HCEC 1CT (cell line): Measurements from ENCODE around the gene WSCD2.
A peak's percentile ranks its signal among the peaks of the same experiment; 100 is the strongest.

Experiments
- DNase-seq: peaks from one replicate; pipeline ENCODE4 v3.0.0-alpha.2; 2017

Gene WSCD2

DNA sequence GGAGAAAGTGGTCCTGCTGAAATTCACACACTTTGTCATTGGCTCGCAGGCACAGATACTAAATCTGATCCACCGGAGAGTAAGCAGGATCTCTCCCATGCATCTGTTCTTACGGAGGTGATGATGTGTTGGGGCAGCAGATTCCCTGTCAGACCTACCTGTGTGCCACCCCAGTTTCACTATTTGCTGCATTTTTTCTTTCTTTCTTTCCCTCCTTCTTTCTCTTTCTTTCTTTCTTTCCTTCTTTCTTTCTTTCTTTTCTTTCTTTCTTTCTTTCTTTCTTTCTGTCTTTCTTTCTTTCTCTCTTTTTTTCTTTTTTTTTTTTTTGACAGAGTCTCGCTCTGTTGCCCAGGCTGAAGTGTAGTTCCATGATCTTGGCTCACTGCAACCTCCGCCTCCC lies 37.4 kb downstream of the WSCD2 start:
- DNase-seq: no peak

DNA sequence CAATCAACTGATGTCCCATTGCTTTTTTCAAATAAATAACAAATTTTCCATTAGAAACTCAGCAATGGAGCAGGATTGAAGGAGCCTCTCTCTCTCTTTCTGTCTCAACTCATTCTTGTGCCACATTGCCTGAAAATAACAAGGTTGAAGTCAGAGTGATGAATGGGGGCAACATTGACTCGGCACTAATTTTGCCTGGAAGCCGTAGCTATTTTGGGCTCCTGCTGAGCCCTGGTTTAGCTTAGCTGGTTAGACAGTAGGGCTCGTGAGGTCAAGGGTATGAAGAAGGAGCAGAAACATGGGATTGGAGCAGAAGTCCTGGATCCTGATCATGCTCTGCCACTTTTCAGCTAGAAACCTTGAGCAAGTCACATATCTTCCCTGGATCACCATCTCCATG lies 38.9 kb downstream of the WSCD2 start:
- no peak for DNase-seq

DNA sequence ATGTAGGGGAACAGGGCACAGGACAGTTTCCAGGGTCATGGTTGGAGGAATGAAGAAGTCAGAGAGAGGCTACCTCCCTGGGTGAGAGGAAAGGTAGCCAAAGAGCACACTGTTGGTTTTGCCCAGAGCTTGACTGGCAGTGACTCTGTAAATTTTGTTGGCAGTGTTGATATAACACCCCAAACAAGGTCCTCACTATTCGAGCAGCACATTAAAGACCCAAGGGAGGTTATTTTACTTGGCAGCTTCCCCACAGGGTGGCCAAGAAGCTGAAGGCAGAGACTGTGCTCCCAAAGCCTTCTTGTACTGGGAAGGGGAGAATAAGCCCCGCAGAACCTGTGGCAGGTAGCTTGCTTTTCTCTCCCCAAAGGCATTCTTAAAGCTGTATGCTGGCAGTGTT lies 40.6 kb downstream of the WSCD2 start:
- no peak for DNase-seq

DNA sequence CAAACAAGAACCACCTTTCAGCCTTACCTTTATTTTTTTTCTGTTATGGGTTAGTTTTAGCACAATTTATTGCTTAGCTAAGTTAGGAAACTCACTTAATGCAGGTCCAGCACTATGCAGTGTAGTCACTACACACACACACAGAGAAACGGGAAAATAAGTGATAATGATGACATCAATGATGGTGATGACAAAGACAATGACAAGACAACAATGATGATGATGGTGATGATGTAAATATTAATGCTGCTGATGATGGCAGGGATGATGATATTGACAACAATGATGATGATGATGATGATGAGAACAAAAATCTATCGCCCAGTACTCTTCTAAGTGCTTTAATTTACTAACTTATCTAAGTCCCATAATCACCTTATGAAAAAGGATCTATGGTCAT lies 41.1 kb downstream of the WSCD2 start:
- no peak for DNase-seq

DNA sequence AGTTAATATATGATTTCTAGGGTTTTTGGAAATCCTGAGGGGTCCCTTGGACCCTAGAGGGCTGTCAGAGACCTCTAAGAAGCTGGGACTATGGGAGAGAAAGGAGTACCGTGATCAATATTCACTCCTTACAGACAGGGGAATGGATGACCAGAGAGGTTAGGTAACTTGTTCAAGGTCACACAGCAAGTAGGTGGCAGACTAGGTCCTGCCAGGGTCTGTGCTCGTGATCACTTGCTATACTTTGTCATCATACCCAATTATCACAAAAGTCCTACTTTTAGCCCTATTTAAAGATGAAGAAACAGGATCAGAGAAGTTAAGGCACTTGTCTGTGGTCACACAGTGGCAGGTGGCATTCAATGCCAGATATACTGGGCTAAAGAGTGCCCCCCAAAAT lies 42.9 kb downstream of the WSCD2 start:
- DNase-seq: no peak

DNA sequence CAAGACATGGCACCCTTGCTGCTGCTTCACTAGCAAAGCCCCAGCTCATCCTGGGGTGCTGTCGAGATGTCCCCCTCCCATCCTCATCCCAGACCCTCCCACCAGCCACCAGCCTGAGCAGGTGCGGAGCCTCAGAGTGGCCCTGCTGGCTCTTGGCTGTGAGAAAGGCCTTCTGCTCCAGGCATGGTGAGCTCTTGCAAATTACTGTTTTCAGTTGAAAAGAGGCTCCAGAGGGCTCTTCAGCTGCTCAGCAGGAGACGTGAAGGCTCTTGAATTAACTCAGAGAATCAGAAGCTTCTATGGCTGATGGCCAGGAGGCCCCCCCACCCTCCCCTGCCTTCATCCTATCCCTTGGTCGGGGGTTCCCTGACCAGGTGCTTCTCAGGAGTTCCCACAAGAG lies 44.1 kb downstream of the WSCD2 start:
- DNase-seq: no peak

DNA sequence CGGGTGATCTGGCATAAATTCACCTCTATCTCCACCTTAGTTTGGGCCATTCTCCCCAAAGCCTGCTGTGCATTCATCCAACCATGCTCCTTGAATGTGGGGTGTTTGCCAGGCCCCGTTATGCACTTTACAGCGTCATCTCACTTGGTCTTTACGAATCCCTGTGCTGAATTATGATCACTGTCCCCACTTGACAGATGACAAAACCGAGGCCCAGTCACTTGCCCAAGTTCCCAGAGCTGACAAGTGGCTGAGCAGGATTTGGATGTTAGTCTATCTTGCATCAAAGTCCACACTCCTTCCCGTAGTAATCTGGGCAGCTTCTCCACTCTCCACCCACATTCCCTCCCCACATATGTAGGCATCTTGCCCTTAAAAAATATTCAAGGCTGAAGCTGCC lies 44.8 kb downstream of the WSCD2 start:
- no peak for DNase-seq

DNA sequence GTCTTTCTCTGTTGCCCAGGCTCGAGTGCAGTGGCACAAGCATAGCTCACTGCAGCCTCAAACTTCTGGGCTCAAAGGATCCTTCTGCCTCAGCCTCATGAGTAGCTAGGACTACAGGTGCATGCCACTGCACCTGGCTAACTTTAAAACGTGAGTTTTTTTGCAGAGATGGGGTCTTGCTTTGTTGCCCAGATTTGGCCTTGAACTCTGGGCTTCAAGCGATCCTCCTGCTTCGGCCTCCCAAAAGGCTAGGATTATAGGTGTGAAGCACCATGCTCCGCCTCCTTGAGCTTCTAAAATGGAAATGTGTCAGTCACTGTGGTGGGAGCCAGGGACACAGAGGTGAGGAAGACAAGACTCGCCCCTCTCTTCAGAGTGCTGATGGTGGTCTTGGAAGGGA lies 45.6 kb downstream of the WSCD2 start:
- no peak for DNase-seq

DNA sequence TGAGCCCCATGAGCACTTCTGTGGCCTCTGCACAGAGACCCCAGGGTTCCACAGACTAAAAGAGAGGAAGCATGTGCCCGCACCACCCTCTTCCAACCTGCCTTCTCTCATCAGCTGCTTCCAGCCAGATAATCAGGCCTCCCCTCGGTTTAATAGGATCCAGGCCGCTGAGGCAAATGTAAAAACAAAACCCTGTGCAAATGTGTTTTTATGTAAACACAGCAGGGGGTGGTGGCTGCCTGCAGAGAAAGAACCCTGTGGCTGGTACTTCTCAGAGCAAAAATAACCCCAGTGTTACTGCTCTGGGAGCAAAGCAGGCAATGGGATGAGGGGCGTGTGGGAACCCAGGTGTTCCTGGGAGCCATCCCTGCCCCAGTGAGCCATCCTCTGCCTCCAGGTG lies 46.2 kb downstream of the WSCD2 start:
- no peak for DNase-seq

DNA sequence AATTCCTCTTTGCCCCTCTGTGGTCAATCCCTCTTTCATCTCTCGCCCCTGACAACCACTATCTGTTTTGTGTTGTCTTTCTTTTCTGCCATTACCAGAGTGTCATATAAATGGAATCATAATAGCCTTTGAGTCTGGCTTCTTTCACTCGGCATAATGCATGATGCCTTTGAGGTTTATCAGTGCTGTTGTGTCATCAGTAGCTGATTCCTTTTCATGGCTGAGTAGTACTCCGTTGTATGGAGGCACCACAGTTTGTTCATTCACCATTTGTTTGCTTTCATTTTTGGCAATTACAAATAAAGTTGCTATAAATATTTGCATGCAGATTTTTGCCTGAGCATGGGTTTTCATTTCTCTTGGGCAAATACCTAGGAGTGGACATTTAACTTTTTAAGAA lies 47.2 kb downstream of the WSCD2 start:
- DNase-seq: no peak

DNA sequence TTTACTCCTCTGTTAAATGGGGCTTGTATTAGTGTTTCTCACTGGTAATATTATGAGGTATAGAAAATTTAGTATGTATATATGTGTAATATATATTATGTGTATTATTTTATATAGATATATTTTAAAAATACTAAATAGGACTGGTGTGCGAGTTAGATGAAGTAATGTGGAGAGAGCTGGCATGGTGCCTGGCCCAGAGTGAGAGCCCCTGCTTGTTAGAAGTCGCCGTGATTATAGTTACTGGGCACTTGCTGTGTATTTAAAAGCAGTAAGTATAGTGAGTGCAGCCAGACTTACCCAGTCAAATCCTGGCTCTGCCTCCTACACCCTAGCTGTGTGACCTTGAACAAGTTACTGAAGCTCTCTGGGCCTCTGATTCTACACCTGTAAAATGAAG lies 48.0 kb downstream of the WSCD2 start:
- DNase-seq: no peak

DNA sequence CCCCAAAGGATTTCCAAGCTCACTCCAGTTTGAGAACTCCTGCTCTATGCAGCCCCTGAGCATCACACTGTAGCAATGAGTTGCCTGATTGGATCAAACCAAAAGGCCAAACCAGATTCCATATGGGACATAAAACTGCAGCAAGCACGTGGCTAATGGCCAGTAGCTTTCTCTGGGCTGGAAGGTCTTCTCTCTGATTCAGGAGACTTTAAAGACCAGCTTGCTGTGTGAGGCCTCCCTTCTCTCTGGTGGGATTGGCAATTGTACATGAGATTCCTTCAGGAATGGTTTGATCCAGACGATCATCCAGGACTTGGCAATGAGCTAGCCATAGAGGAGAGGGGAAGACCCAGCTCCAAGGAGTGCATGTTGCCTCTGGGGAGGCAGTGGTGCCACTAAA lies 50.2 kb downstream of the WSCD2 start:
- DNase-seq: no peak

DNA sequence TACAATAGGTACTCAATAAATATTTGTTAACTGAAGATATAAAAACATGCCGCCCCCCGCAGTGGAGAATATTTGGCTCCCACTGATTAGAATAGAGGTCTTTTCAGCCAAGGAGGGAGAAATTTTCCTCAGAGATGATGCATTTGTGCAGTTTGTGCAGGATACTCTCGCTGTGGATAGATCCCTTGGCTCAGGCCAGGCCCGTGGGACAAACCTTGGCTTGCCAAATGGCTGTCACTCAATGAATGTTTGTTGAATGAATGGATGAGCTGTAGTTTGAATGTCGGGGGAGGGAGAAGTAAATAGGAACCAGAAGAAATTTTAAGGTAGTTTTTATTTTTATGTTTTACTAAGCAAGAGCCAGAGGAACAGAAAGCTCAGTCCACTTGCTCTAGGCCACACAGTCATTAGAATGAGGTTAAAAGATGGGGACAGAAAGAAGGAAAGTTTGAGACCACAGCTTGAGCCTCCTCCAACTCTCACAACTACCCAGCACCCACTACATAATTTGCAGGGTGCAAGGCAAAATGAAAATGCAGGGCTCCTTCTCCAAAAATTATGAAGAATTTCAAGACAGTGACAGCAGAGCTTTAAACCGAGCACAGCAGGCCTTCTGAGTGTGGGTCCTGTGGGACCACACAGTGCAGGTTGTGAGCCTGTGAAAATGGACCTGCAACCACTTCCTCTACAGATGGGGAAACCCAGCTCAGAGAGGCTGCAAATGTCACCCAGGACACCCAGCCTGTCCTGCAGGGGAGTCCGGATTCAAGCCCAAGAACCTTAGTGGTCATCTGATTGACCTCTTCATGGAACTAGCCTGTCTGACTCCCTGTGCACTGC lies 51.4 kb downstream of the WSCD2 start:
- no peak for DNase-seq

DNA sequence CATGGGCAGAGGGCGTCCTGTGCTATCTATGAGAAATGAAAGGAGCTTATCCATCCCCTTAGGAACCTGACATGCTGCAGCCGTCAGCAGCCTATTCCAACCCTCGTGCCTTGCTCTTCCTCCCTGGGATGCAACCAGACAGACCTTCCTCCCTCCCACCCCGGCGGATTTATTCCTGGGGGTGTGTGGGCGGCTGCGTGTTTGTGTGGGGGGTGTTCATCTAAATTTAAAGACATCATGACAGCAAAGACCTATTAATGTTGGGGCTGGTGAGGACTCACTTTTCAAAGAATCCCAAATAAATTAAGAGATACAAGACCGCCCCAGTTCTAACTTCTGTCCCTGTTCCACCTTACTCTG lies 52.0 kb downstream of the WSCD2 start:
- no peak for DNase-seq

DNA sequence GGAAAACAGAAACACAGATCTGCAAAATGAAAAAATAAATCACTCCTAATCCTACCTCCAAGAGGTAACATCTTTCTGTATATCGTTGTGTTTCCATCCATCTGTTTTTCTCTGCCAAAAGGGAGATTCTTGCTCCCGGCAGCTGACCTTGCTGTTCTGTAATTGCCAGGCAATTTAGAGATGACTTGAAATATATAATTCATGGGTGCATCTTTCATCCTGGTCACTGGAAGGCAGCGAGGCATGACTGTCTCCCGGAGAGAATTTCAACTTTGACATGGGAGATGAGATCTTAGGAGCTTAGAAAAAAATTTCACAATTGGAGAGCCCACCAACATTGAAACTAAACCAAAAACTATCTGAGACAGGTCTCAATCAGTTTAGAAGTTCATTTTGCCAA lies 53.0 kb downstream of the WSCD2 start:
- DNase-seq: no peak

DNA sequence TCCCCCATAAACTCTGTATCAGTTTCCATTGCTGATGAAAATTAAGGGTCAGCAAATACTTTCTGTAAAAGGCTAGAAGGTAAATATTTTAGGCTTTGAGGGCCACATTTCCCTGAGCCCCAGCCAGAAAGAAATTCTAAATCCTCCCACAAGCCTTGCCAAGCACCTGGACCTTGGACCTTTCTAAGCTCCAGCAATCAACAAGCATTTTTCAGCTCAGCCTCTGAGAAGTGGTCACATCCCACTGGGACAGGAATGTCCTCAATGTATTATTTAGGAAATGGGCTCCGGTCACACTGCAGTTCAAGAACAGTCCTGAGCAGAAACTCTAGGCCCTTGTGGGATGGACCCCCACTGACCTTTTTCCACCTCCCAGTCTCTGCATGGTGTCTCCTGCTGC lies 55.9 kb downstream of the WSCD2 start:
- DNase-seq: no peak

DNA sequence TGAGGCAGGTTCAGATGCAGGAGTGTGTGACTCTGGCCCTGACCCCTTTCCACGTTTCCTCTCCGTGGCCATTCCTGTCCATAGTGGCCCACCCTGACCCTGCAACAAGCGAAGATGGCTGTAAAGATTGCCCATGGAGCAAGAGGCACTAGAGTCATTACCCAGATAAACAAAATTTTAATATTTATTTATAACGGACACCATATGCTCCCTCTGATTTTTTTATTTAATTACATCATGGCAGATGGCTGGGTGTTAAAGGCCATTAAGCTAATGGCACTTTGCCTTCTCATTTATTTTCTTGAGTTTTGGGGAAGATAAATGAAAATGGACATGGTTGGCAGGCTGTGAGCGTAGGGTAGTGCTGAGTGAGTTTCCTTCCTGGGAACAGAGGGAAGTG lies 58.7 kb downstream of the WSCD2 start:
- no peak for DNase-seq

DNA sequence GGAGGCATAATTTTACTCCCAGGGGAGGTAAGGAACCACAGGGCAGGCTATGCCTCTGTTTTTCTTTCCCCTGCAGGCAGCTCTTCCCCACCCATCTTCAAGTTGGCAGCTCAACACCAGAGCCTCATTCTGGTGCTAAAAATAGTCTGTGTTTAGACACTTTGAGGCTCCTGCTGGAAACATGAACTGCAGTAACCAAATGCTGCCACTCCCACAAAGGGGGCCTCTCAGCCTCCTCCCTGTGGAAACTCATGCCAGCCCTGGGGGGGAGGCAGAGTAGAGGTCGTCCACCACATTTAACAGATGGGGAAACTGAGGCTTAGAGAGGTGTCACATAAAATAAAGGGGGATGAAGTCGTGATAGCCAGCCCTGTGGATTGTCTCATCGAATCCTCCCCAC lies 61.4 kb downstream of the WSCD2 start:
- no peak for DNase-seq

DNA sequence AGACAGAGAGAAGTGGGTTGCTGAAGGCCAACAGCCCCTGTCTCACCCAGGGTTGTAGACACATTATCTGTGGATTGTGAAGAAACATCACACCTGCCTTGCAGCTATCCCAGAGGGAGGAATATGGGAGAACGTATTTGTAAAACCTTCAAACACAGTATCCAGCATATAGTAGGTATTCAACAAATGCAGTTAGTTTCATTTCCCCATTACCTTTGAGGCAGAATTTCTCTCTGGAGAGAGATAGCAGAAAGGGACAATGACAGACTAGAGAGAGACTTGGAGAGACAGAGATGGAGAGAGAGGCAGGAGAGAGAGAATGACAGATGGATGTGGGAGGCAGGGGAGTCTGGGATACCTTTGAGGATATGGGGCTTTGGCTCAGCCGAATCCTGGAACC lies 62.0 kb downstream of the WSCD2 start:
- DNase-seq: no peak

DNA sequence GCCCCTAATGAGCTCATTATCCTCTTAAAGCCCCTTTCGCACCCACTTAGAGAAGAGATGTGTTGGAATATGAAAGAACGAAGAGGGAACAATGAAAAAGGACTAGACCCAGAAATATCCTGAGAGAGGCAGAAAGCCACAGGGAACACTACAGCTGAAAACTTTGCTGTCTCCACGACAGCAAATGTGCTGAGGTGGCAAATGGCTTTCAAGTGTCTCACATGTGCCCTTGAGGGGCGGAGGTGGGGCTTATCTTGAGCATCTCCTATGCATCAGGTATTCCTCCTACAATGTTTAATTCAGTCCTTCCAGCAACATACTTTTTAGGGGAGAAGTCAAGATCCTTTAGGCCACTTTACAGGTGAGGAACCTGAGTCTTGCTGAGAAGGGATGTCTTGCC lies 62.9 kb downstream of the WSCD2 start:
- DNase-seq: no peak

DNA sequence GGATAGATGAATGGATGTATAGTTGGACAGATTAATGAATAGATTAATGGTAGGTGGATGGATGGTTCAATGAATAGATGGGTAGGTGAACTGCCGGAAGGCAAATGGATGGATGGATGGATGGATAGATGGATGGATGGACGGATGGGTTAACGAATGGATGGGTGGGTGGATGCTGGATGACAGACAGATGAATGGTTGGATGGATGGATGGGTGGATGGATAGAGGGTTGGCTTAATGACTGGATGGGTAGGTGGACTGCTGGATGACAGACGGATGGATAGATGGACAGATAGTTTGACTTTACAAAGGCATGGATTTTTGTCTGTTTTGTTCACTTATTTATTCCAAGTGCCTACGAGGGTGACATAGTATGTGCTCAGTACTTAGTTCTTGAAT lies 64.4 kb downstream of the WSCD2 start:
- DNase-seq: no peak

DNA sequence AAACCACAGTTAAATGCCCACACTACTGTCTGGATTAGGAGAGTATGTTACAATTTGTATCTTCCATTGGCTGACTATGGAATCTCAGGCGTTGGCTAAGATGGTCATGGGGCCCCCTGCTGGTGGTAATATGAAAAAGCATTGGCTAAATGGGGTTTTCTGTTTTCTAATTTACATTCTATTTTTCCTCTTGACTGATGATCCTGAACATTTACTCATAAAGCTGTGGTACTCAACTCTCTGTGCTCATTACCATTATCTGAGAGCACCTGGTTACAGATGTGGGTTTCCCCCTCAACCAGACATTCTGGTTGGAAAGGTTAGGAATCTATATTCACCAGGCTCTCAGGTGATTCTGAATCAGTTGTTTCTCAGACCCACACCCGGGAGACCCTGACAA lies 64.8 kb downstream of the WSCD2 start:
- peak; percentile 4 for DNase-seq

DNA sequence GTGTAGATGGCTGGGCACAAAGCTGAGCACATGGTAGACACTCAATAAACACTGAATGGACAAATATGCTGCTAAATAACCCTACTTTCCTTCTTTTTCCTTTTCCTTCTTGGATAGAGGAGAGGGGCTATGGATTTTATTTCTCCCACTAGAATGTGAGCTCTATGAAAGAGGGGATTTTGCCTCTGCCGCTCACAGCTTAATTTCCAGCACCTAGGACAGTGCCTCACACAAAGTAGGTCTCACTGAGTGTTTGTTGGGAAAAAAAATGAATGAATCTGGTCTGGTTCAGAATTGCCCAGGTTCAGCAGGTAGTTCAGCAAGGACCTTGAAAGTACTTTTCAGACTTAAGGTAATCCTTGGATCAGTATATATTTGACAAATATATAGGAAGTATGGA lies 65.5 kb downstream of the WSCD2 start:
- DNase-seq: no peak

DNA sequence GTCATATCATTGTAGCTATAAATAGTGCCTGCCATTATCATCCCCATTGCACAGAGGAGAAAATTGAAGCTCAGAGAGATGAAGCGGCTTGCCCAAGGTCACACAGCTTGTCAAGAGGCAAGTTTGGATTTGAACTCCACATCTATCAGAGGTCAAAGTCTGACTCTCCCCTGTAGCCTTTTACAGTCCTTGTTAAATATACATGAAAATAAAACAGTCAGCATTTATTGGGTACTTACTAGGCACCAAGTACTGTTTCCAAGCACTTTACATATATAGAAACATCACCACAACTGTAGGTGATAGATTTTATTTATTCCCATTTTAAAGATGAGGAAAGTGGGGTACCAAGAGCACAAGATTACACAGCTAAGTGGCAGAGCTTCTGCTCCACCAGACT lies 67.2 kb downstream of the WSCD2 start:
- no peak for DNase-seq

DNA sequence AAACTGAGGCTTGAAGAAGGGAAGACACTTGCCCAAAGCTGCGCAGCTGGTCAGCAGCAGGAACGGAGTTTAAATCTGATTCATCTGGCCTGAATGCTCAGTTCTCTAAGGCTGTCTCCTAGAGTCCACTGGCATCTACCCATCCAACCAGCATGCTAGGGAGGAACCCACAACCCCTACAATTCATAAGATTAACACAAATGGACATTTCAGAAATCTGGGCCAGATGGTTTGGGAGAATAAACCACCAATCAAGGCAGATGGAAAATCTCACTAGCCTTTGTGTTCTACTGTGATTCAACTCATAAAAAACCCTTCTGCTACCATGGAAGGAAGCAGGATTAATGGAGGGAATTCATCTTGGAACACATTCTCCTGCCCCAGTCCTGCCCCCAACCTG lies 67.8 kb downstream of the WSCD2 start:
- DNase-seq: no peak

DNA sequence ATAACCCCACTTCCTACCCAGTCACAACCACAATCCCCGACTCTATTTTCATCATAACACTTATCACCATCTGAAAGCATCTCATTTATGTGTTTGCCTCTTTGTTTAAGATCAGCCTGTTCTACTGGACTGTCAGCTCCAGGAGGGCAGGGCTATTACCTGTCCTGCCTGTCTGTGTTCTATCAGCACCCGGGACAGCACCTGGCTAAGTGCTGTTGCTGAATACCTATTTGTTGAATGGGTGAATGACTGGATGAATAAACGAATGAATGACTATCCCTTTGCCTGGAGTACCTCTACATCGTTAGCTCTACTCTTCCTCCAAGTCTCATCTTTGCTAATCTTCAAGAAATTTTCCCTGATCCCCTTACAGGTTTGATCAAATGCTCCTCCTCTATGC lies 69.0 kb downstream of the WSCD2 start:
- DNase-seq: no peak
